MM.1S (cell line): Measurements from ENCODE around the gene TSPYL6.

ENCODE experiments used
- DNase-seq: peaks from one replicate; pipeline ENCODE4 v3.0.0-alpha.2; 2015
- H2AFZ ChIP-seq: fragments of 300-600 bp; sonication (generic); 2 replicates; pipeline ENCODE4 v1.6.0; 2016; ENCODE audit warnings: antibody characterized with exemption, low read length
- H3F3A ChIP-seq: fragments of 300-600 bp; sonication (generic); 2 replicates; pipeline ENCODE4 v1.6.1; 2016; ENCODE audit warnings: mild to moderate bottlenecking, antibody characterized with exemption, low read length, moderate library complexity, mixed read lengths; ENCODE audit not compliant: insufficient read depth
- H3K27ac ChIP-seq: fragments of 300-600 bp; sonication (generic); 2 replicates; pipeline ENCODE4 v1.5.1; 2016; ENCODE audit warnings: mild to moderate bottlenecking, low read length
- H3K27me3 ChIP-seq: fragments of 300-600 bp; sonication (generic); replicated peaks from 2 replicates; pipeline ENCODE4 v1.6.0; 2016; ENCODE audit warnings: low read length; ENCODE audit not compliant: insufficient read depth
- H3K36me3 ChIP-seq: fragments of 300-600 bp; sonication (generic); replicated peaks from 2 replicates; pipeline ENCODE4 v1.6.1; 2016; ENCODE audit warnings: mild to moderate bottlenecking, low read length, mixed read lengths; ENCODE audit not compliant: insufficient read depth
- H3K4me1 ChIP-seq: fragments of 300-600 bp; sonication (generic); 2 replicates; pipeline ENCODE4 v1.6.1; 2016; ENCODE audit warnings: low read length, mixed read lengths
- H3K4me2 ChIP-seq: fragments of 300-600 bp; sonication (generic); 2 replicates; pipeline ENCODE4 v1.6.0; 2016; ENCODE audit warnings: low read depth, low read length
- H3K4me3 ChIP-seq: fragments of 300-600 bp; sonication (generic); 2 replicates; pipeline ENCODE4 v1.5.1; 2016; ENCODE audit warnings: low read length, mixed read lengths
- H3K79me2 ChIP-seq: fragments of 300-600 bp; sonication (generic); 2 replicates; pipeline ENCODE4 v1.6.1; 2016; ENCODE audit warnings: mixed run types, low read length, mixed read lengths
- H3K9ac ChIP-seq: fragments of 300-600 bp; sonication (generic); 2 replicates; pipeline ENCODE4 v1.6.1; 2016; ENCODE audit warnings: low read length, mixed read lengths
- H3K9me2 ChIP-seq: fragments of 300-600 bp; sonication (generic); replicated peaks from 2 replicates; pipeline ENCODE4 v1.6.1; 2016; ENCODE audit warnings: mild to moderate bottlenecking, low read length, mixed read lengths; ENCODE audit not compliant: insufficient read depth
- H3K9me3 ChIP-seq: fragments of 300-600 bp; sonication (generic); replicated peaks from 2 replicates; pipeline ENCODE4 v1.6.1; 2016; ENCODE audit warnings: mild to moderate bottlenecking, low read length, mixed read lengths; ENCODE audit not compliant: insufficient read depth
- H4K20me1 ChIP-seq: fragments of 300-600 bp; sonication (generic); 2 replicates; pipeline ENCODE4 v1.6.1; 2016; ENCODE audit warnings: mild to moderate bottlenecking, low read length, moderate library complexity, mixed read lengths; ENCODE audit not compliant: insufficient read depth
- CTCF ChIP-seq: fragments of 300-600 bp; sonication (generic); IDR thresholded peaks from 2 replicates; pipeline ENCODE4 v1.5.1; 2016; ENCODE audit warnings: antibody characterized with exemption, low read length, mixed read lengths
- EZH2 ChIP-seq: fragments of 300-600 bp; sonication (generic); optimal IDR thresholded peaks from 2 replicates; pipeline ENCODE3; 2017; ENCODE audit warnings: low read depth, mild to moderate bottlenecking, antibody characterized with exemption, low read length, mixed read lengths
- EZH2phosphoT487 ChIP-seq: fragments of 300-600 bp; sonication (generic); IDR thresholded peaks from 2 replicates; pipeline ENCODE4 v1.6.1; 2018; ENCODE audit warnings: antibody characterized with exemption, low read length

TSPYL6 gene

DNA sequence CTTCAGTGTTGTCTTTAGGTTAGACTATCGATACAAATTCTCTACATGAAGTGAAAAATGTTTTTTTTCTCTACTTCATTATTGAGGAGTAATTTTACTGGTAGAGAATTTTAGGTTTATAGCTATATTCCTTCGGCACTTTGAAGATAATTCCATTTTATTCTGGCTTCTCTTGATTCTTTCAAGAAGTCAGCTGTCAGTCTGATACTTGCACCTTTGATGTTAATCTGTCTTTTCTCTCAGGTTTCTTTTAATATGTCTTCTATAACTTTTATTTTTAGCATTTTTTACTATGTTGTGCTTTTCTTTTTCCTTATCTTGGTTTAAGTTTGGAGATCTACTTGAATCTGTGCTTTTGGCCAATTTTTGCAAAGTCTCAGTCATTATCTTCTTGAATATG is 18.6 kb downstream of the TSPYL6 start:
- Histone ChIP-seq H3K79me2 (no peaks in the 10 kb centered on the region), H3K9me2 (no peaks in the 10 kb centered on the region), H3K27ac (no peak overlapping the region), H3F3A (no peaks in the 10 kb centered on the region), H3K9ac (no peak overlapping the region), H2AFZ (no peak overlapping the region), H3K4me3 (no peak overlapping the region), H3K27me3 (no peaks in the 10 kb centered on the region), H3K4me2 (no peak overlapping the region), H4K20me1 (no peaks in the 10 kb centered on the region), H3K36me3 (no peaks in the 10 kb centered on the region), H3K4me1 (no peaks in the 10 kb centered on the region), H3K9me3 (no peaks in the 10 kb centered on the region)
- TF ChIP-seq CTCF: no peak
- no peak for TF ChIP-seq EZH2phosphoT487
- TF ChIP-seq EZH2: no peak
- DNase-seq: no peak

- H3K9me3 ChIP-seq: no peaks in the 10 kb centered on the region
- H3K9me2 ChIP-seq: no peaks in the 10 kb centered on the region
- H3K79me2 ChIP-seq: no peaks in the 10 kb centered on the region
- H4K20me1 ChIP-seq: no peaks in the 10 kb centered on the region
- no peak overlapping the region for H3K9ac ChIP-seq
- TF ChIP-seq EZH2 (no peak), EZH2phosphoT487 (no peak), CTCF (no peak)
- H3K36me3 ChIP-seq: no peaks in the 10 kb centered on the region
- H3K27me3 ChIP-seq: no peaks in the 10 kb centered on the region
- H3K4me1 ChIP-seq: no peaks in the 10 kb centered on the region
- H2AFZ ChIP-seq: no peak overlapping the region
- no peak overlapping the region for H3K4me2 ChIP-seq
- no peak overlapping the region for H3K4me3 ChIP-seq
- no peak for DNase-seq
- H3F3A ChIP-seq: no peaks in the 10 kb centered on the region
- H3K27ac ChIP-seq: no peak overlapping the region
Measured at GRCh38 chr2:54233832-54234649, 22.0 kb downstream of the TSPYL6 start.

GRCh38 chr2:54228945-54229344 is 27.1 kb downstream of the TSPYL6 start:
- Histone ChIP-seq H3K4me3 (no peak overlapping the region), H3K9me3 (no peaks in the 10 kb centered on the region), H3K79me2 (no peaks in the 10 kb centered on the region), H2AFZ (no peak overlapping the region), H3K27me3 (no peaks in the 10 kb centered on the region), H3K36me3 (no peaks in the 10 kb centered on the region), H3K27ac (no peak overlapping the region), H3K9ac (no peak overlapping the region), H3K9me2 (no peaks in the 10 kb centered on the region), H3K4me1 (no peaks in the 10 kb centered on the region), H3K4me2 (no peak overlapping the region), H3F3A (no peaks in the 10 kb centered on the region), H4K20me1 (no peaks in the 10 kb centered on the region)
- TF ChIP-seq EZH2 (no peak), CTCF (no peak), EZH2phosphoT487 (no peak)
- no peak for DNase-seq
